A549 (cell line): ENCODE measurements around the gene ZSCAN30. TPM values are rescaled to one million over a fixed set of nuclear protein-coding genes. Genes with fewer than 3 reads are reported as not detected.

Source experiments
- ATAC-seq, 2 experiments: fragments of 200-7000 bp in 1 of 2; fragments of >200 bp in 1 of 2; cut with Nextera tagmentation in 1 of 2; cut with Tn5 transposase in 1 of 2; 3 replicates each; pipeline versions ENCODE4 v1.8.0 to v1.9.1; 2018 to 2020; ENCODE audit warnings: mild to moderate bottlenecking in 1 of 2, moderate library complexity in 1 of 2
- CTCF ChIA-PET: fragments of 300-600 bp; sonication (Branson Sonifier 250); formaldehyde crosslinking; extraction: SDS; loops from one replicate; lab custom pipeline; 2021; ENCODE audit warnings: antibody characterized with exemption, inconsistent platforms; lab: Yijun Ruan, JAX
- POLR2A ChIA-PET: fragments of 350-600 bp; formaldehyde crosslinking; extraction: SDS; loops from one replicate; lab custom pipeline; 2021; ENCODE audit warnings: antibody characterized with exemption, inconsistent platforms; lab: Yijun Ruan, JAX
- DNase-seq, 2 experiments: peaks; one replicate each; pipeline versions ENCODE4 v3.0.0 to v3.0.0-alpha.2; 2011 to 2016; ENCODE audit warnings: low read depth in 1 of 2, low spot score in 1 of 2
- FAIRE-seq: peaks from 2 replicates; lab custom pipeline; 2011; peaks lifted over from hg19 to GRCh38; lab: Jason Lieb, UNC
- H3K27ac ChIP-seq, 2 experiments: fragments of >200 bp; sonication (Bioruptor Twin); formaldehyde crosslinking; 3 replicates each; pipeline ENCODE4 v1.5.1; 2016 to 2017
- H3K4me1 ChIP-seq: fragments of >200 bp; sonication (Bioruptor Twin); formaldehyde crosslinking; 3 replicates; pipeline ENCODE4 v1.6.1; 2016
- H3K4me2 ChIP-seq: fragments of >200 bp; sonication (Bioruptor Twin); formaldehyde crosslinking; 3 replicates; pipeline ENCODE4 v1.6.1; 2016
- H3K4me3 ChIP-seq: fragments of >200 bp; sonication (Bioruptor Twin); formaldehyde crosslinking; 3 replicates; pipeline ENCODE4 v1.5.1; 2016
- H3K9me3 ChIP-seq: fragments of >200 bp; sonication (Bioruptor Twin); formaldehyde crosslinking; 3 replicates; pipeline ENCODE4 v1.6.1; 2016
- BCL3 ChIP-seq: fragments of >200 bp; sonication (Bioruptor Twin); formaldehyde crosslinking; IDR thresholded peaks from 3 replicates; pipeline ENCODE4 v1.6.1; 2016
- CBX2 ChIP-seq: fragments of 200-600 bp; sonication (generic); IDR thresholded peaks from 2 replicates; pipeline ENCODE4 v1.6.1; 2016; ENCODE audit warnings: low read depth, mild to moderate bottlenecking, borderline replicate concordance
- CBX8 ChIP-seq: fragments of 200-600 bp; sonication (generic); IDR thresholded peaks from 2 replicates; pipeline ENCODE4 v1.6.1; 2016
- CEBPB ChIP-seq, 2 experiments: fragments of >200 bp in 1 of 2; sonication (Bioruptor Twin) in 1 of 2; formaldehyde crosslinking in 1 of 2; IDR thresholded peaks; 2 replicates each; pipeline ENCODE4 v1.6.1; 2012 to 2016
- HDAC2 ChIP-seq: fragments of 200-600 bp; sonication (generic); IDR thresholded peaks from 2 replicates; pipeline ENCODE4 v1.6.1; 2016
- HOXB5 ChIP-seq: fragments of 250-450 bp; sonication (Bioruptor Pico); IDR thresholded peaks from 2 replicates; pipeline ENCODE4 v1.5.0; 2020; ENCODE audit warnings: mild to moderate bottlenecking, moderate library complexity
- JUN ChIP-seq, 2 experiments: fragments of >200 bp; sonication (Bioruptor Twin); formaldehyde crosslinking; IDR thresholded peaks; 2 replicates in 1 of 2; 3 replicates in 1 of 2; pipeline ENCODE4 v1.6.1; 2016 to 2017
- KDM5A ChIP-seq: fragments of 200-600 bp; sonication (generic); IDR thresholded peaks from 2 replicates; pipeline ENCODE4 v1.6.1; 2016; ENCODE audit warnings: antibody characterized with exemption, mild to moderate bottlenecking
- POLR2AphosphoS2 ChIP-seq: conservative IDR thresholded peaks from 2 replicates; pipeline ENCODE4 v1.6.1; 2012; ENCODE audit warnings: low read length, improper control_type of control experiment, inconsistent platforms
- SMC3 ChIP-seq: fragments of >200 bp; sonication (Bioruptor Twin); formaldehyde crosslinking; IDR thresholded peaks from 3 replicates; pipeline ENCODE4 v1.6.1; 2018; ENCODE audit warnings: inconsistent platforms
- ZC3H11A ChIP-seq: fragments of 450-650 bp; IDR thresholded peaks from 2 replicates; pipeline ENCODE4 v1.6.1; 2014; ENCODE audit warnings: antibody characterized with exemption, mild to moderate bottlenecking
- WGBS: methylation state at CpG from one replicate; pipeline ENCODE4 v1.1.6; 2017; ENCODE audit errors: missing lambda C conversion rate; 5-methylcytosine and 5-hydroxymethylcytosine counted together
- polyA plus RNA-seq, 4 experiments: library from polyadenylated mRNA; depleted of rRNA in 3 of 4; stranded (reverse); fragments of >200 nt; fragmentation: RNase III in 1 of 4; extraction: RNeasy Plus Mini Kit Qiagen cat#74134 plus additional on column Dnase treatment in 1 of 4; gene quantifications; 2 replicates in 3 of 4; 3 replicates in 1 of 4; pipeline ENCODE4 v1.2.3, GENCODE V29; 2011 to 2017
- TF ChIP-seq, protein P1 (sequence below): IDR thresholded peaks from 2 replicates; pipeline ENCODE4 v1.6.1; 2012

Gene ZSCAN30
- polyA plus RNA-seq, 2 of the 4 experiments (the other 2 are of a cell fraction) = 2.9 to 3.0 TPM

GRCh38 chr18:35203067-35203466 lies 87.0 kb downstream of the ZSCAN30 start:
- ATAC-seq (no peak), FAIRE-seq (no peak)
- CTCF ChIA-PET = interaction anchor here (0.6 to 1.1 kb wide), 2 partner anchors 65 to 724 kb away, joined by 3 read pairs; no protein-coding TSS in a partner anchor

DNA sequence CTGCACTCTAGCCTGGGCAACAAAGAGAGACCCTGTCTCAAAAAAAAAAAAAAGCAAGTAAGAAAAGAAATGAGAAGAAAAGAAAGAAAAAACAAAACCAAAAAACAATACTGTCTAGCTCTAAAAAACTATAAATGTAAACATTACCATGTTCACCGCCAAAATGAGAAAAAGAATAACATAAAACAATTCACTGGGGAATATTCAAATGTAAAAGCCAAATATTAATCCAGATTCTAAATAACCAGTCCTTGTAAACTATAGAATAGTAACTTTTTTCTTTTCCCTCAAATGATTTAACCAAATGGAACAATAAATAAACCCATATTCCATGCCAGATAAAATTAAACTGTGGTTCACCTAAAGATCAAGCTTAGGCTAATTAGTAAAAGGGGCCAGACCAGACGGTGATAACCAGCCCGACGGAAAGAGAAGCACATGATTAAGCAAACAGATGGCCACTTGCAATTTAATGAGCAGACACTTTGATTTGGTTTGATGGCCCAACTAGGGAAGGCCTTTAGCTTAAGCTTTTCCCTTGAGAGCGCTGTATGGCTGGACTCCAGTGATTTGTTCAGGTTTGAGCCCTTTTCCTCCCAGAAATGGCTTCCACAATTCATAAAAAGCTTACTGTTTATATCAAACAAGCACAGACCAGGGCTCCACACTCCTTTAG lies 88.6 kb downstream of the ZSCAN30 start:
- DNase-seq (no peak), ATAC-seq (no peak), FAIRE-seq (no peak)
- Histone ChIP-seq H3K4me1 (no peaks in the 10 kb centered on the region), H3K27ac (no peak overlapping the region), H3K9me3 (no peaks in the 10 kb centered on the region), H3K4me3 (no peak overlapping the region), H3K4me2 (no peak overlapping the region)
- TF ChIP-seq, protein P1, sequence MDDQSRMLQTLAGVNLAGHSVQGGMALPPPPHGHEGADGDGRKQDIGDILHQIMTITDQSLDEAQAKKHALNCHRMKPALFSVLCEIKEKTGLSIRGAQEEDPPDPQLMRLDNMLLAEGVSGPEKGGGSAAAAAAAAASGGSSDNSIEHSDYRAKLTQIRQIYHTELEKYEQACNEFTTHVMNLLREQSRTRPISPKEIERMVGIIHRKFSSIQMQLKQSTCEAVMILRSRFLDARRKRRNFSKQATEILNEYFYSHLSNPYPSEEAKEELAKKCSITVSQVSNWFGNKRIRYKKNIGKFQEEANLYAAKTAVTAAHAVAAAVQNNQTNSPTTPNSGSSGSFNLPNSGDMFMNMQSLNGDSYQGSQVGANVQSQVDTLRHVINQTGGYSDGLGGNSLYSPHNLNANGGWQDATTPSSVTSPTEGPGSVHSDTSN = no peak
- WGBS = 79% methylated on average over 5 of the region's 5 CpGs
- ChIA-PET POLR2A (no interaction called here), CTCF (no interaction called here)

More at GRCh38 chr18:35203067-35203466, 87.0 kb downstream of the ZSCAN30 start:
- no peaks in the 10 kb centered on the region for H3K4me1 ChIP-seq
- POLR2A ChIA-PET = interaction anchor here (0.6 kb wide), 1 partner anchor 125 kb away, joined by 4 read pairs; no protein-coding TSS in a partner anchor
- H3K27ac ChIP-seq = no peak overlapping the region
- no peaks in the 10 kb centered on the region for H3K9me3 ChIP-seq
- no peak for TF ChIP-seq POLR2AphosphoS2
- no peak for TF ChIP-seq CBX2
- no peak for TF ChIP-seq HOXB5
- no peak for TF ChIP-seq ZC3H11A
- no peak for TF ChIP-seq KDM5A
- no peak for TF ChIP-seq BCL3
- no peak for TF ChIP-seq CEBPB (IDR thresholded peaks at IDR 0.05)
- no peak for TF ChIP-seq CBX8
- TF ChIP-seq SMC3 = no peak
- no peak for TF ChIP-seq JUN (IDR thresholded peaks at IDR 0.05)
- no peak for TF ChIP-seq HDAC2
- WGBS = 17% methylated on average over 3 of the region's 3 CpGs
- no peak overlapping the region for H3K4me2 ChIP-seq
- H3K4me3 ChIP-seq = no peak overlapping the region
- no peak for DNase-seq

Other genes with a start within 250 kb of the ZSCAN30 start
- 46.3 and 59.1 TPM in 2 replicates for gene MAPRE2, start 248.8 kb downstream of the ZSCAN30 start, polyA plus RNA-seq (2011; rRNA removed)
- gene MAPRE2, start 248.8 kb downstream of the ZSCAN30 start, polyA plus RNA-seq (2017; fragmentation: RNase III; extraction: RNeasy Plus Mini Kit Qiagen cat#74134 plus additional on column Dnase treatment) = 11.2 to 11.4 TPM (median 11.3 TPM) in 3 replicates
- 8.0 and 11.2 TPM in 2 replicates for gene ZNF397, start 49.2 kb downstream of the ZSCAN30 start, polyA plus RNA-seq (2011; rRNA removed)
- gene ZNF397, start 49.2 kb downstream of the ZSCAN30 start, polyA plus RNA-seq (2017; fragmentation: RNase III; extraction: RNeasy Plus Mini Kit Qiagen cat#74134 plus additional on column Dnase treatment) = 7.2 to 8.5 TPM (median 7.9 TPM) in 3 replicates
- gene ZNF24, start 54.2 kb upstream of the ZSCAN30 start, polyA plus RNA-seq (2011; rRNA removed) = 21.5 and 28.4 TPM in 2 replicates
- 14.2 to 15.1 TPM (median 14.6 TPM) in 3 replicates for gene ZNF24, start 54.2 kb upstream of the ZSCAN30 start, polyA plus RNA-seq (2017; fragmentation: RNase III; extraction: RNeasy Plus Mini Kit Qiagen cat#74134 plus additional on column Dnase treatment)
- gene ZNF396, start 87.1 kb upstream of the ZSCAN30 start, polyA plus RNA-seq (2011; rRNA removed) = 1.1 and 1.3 TPM in 2 replicates
- 0.76 to 1.1 TPM (median 0.94 TPM) in 3 replicates for gene ZNF396, start 87.1 kb upstream of the ZSCAN30 start, polyA plus RNA-seq (2017; fragmentation: RNase III; extraction: RNeasy Plus Mini Kit Qiagen cat#74134 plus additional on column Dnase treatment)
- gene INO80C, start 207.7 kb upstream of the ZSCAN30 start, polyA plus RNA-seq (2011; rRNA removed) = 22.1 and 22.4 TPM in 2 replicates
- 30.8 to 34.4 TPM (median 33.3 TPM) in 3 replicates for gene INO80C, start 207.7 kb upstream of the ZSCAN30 start, polyA plus RNA-seq (2017; fragmentation: RNase III; extraction: RNeasy Plus Mini Kit Qiagen cat#74134 plus additional on column Dnase treatment)